H1 (cell line): ENCODE measurements around the gene FRMD3. TPM values are rescaled to one million over a fixed set of nuclear protein-coding genes. Genes with fewer than 3 reads are reported as not detected.

ENCODE experiments used
- CBX5 ChIP-seq: fragments of 300-800, 300-1000 bp; sonication (generic); IDR thresholded peaks from 2 replicates; pipeline ENCODE4 v1.7.1; 2016; ENCODE audit warnings: antibody characterized with exemption, low read length, low read depth
- FOSL1 ChIP-seq: IDR thresholded peaks from 2 replicates; pipeline ENCODE4 v1.6.1; 2011; ENCODE audit warnings: mild to moderate bottlenecking, low read depth, low read length, moderate library complexity; ENCODE audit not compliant: insufficient read depth
- NANOG ChIP-seq: IDR thresholded peaks from 2 replicates; pipeline ENCODE4 v1.6.1; 2011; ENCODE audit warnings: low read length, low read depth, mild to moderate bottlenecking, inconsistent platforms; ENCODE audit not compliant: insufficient read depth, poor library complexity, severe bottlenecking
- POLR2A ChIP-seq, 2 experiments: IDR thresholded peaks; 1 replicate in 1 of 2; 2 replicates in 1 of 2; pipeline ENCODE4 v1.6.1; 2011; ENCODE audit warnings: low read depth in 2 of 2, low read length in 2 of 2, mild to moderate bottlenecking in 2 of 2; ENCODE audit errors: control extremely low read depth in 1 of 2
- SAP30 ChIP-seq: fragments of 300-600 bp; sonication (generic); IDR thresholded peaks from 2 replicates; pipeline ENCODE4 v1.7.1; 2012; ENCODE audit warnings: low read length, moderate library complexity, mild to moderate bottlenecking, inconsistent platforms; ENCODE audit not compliant: insufficient read depth, insufficient replicate concordance
- USF2 ChIP-seq: IDR thresholded peaks from 2 replicates; pipeline ENCODE4 v1.6.1; 2011; ENCODE audit warnings: low read length, improper control_type of control experiment
- polyA plus RNA-seq, 7 experiments: library from polyadenylated mRNA; depleted of rRNA in 3 of 7; stranded (reverse) in 5 of 7; unstranded in 2 of 7; fragments of >200 nt in 5 of 7; fragments of 200-250 nt in 2 of 7; gene quantifications; 1 replicate in 5 of 7; 2 replicates in 1 of 7; 4 replicates in 1 of 7; pipeline versions ENCODE4 v1.2.1 to v1.2.3, GENCODE V29; 2011 to 2013; ENCODE audit warnings: missing spikeins in 2 of 7, mixed read lengths in 2 of 7
- total RNA-seq: library from RNA; stranded (reverse); fragmentation: NEBNext Ultra II Directional; extraction: Animal tissue kit (Norgen Biotek cat#: 25700); gene quantifications from 2 replicates; pipeline ENCODE4 v1.2.1, GENCODE V29; 2021

The FRMD3 gene
- total and polyA plus RNA-seq, 2 of the 8 experiments (the other 6 are each of a cell fraction or from before 2014, with no cell fraction given): 0.15 to 1.4 TPM

GRCh38 chr9:83387401-83388185 lies 150.6 kb downstream of the FRMD3 start (continued):
- TF ChIP-seq SAP30: no peak
- TF ChIP-seq CBX5: no peak
- no peak for TF ChIP-seq POLR2A (IDR thresholded peaks at IDR 0.05; ENCODE audit: control extremely low read depth in 1 of 2, low read depth in 2 of 2, low read length in 2 of 2)
- no peak for TF ChIP-seq FOSL1
- no peak for TF ChIP-seq NANOG
- TF ChIP-seq USF2: no peak
